ENCODE measurements around the gene STC2.

STC2 gene

DNA sequence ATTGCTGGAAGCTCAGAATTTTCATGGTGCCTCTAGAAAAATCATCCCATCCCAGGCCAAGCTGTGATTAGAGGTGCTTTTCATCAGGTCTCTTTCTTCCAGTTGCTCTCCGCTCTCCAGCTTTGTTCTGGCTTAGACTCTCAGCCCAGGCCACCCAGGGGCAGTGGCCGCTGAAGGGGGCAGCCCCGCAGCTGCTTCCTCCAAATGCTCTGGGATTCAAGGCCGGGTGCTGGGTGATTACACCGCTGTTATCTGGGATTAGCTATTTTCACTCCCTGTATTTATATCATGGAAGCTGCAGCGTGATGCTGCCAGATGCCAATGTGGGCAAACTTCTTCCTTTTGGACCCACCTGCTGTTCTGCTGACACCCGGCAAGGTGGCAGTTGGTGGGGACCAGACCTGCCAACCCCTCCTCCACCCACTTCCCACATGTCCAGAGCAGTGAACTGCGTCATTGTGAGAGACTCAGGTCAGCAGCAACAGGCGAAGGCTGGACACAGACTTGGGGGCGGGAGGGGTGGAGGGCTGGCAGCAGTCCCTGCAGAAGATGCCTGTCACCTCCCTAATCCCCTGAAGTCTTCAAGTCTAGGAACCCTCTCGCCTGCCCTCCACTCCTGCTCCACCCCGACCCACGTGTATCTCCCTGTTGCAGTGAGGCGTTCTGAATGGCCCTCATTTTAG is 59.3 kb downstream of the STC2 start:
- DNase-seq (ENCODE audit: low read depth, low spot score) = no peak

DNA sequence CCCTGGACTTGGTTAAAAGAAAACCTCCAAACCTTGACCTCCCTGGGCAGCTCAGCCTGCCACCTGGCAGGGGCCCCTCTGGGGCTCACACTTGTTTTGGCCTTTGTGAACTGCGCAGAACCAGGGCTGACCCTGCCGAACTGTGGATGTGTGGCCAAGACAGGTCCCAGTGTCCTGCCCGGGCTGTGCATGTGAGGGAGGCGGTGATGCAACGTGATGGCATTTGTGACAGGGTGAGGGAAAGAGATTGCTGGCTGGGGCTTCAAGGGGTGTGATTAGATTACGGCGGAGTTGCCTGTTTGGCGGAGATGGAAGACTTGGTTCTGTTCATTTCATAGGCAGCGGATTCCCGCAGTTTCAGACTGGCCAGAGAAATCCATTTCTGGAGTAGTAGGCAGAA is 62.8 kb downstream of the STC2 start:
- no peak for DNase-seq (ENCODE audit: low read depth, low spot score)
